NB4 (cell line): ENCODE results near the gene BATF3.

Source experiments
- TF ChIP-seq, protein P1 (sequence below): IDR thresholded peaks from one replicate; pipeline ENCODE4 v1.5.1; 2012; ENCODE audit warnings: low read depth, low read length
- TF ChIP-seq, protein P2 (sequence below): IDR thresholded peaks from 2 replicates; pipeline ENCODE4 v1.6.1; 2011; ENCODE audit warnings: low read depth, low read length

- TF ChIP-seq, protein P1, sequence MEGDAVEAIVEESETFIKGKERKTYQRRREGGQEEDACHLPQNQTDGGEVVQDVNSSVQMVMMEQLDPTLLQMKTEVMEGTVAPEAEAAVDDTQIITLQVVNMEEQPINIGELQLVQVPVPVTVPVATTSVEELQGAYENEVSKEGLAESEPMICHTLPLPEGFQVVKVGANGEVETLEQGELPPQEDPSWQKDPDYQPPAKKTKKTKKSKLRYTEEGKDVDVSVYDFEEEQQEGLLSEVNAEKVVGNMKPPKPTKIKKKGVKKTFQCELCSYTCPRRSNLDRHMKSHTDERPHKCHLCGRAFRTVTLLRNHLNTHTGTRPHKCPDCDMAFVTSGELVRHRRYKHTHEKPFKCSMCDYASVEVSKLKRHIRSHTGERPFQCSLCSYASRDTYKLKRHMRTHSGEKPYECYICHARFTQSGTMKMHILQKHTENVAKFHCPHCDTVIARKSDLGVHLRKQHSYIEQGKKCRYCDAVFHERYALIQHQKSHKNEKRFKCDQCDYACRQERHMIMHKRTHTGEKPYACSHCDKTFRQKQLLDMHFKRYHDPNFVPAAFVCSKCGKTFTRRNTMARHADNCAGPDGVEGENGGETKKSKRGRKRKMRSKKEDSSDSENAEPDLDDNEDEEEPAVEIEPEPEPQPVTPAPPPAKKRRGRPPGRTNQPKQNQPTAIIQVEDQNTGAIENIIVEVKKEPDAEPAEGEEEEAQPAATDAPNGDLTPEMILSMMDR, result no peak
- TF ChIP-seq, protein P2, sequence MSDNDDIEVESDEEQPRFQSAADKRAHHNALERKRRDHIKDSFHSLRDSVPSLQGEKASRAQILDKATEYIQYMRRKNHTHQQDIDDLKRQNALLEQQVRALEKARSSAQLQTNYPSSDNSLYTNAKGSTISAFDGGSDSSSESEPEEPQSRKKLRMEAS, result no peak
These were observed 37.9 kb upstream of the BATF3 start for GRCh38 chr1:212737559-212737958.
